A549 treated with ZK216348 at 1 μM for 4 hours (cell line): ENCODE measurements around the gene LEMD1. TPM values are rescaled to one million over a fixed set of nuclear protein-coding genes. Genes with fewer than 3 reads are reported as not detected.

Experiments used
- total RNA-seq: library from RNA; stranded (reverse); fragments of 200-300 nt; extraction: Qiagen RNA extraction; gene quantifications from 5 replicates; pipeline ENCODE4 v1.2.3, GENCODE V29; 2022; ENCODE audit warnings: low read depth

LEMD1 gene
- total RNA-seq, result not detected in 5 replicates

GRCh38 chr1:205421798-205422197, at the start of gene LEMD1:
Gene LEMD1, minus strand, starts transcription at chr1:205422056. Its CDS starts 1,520 bp downstream, at chr1:205420536.

GRCh38 chr1:205455581-205456382, 33.9 kb upstream of the LEMD1 start, which contains the start of gene BLACAT1:
Gene BLACAT1, minus strand, starts transcription at chr1:205456045.

DNA sequence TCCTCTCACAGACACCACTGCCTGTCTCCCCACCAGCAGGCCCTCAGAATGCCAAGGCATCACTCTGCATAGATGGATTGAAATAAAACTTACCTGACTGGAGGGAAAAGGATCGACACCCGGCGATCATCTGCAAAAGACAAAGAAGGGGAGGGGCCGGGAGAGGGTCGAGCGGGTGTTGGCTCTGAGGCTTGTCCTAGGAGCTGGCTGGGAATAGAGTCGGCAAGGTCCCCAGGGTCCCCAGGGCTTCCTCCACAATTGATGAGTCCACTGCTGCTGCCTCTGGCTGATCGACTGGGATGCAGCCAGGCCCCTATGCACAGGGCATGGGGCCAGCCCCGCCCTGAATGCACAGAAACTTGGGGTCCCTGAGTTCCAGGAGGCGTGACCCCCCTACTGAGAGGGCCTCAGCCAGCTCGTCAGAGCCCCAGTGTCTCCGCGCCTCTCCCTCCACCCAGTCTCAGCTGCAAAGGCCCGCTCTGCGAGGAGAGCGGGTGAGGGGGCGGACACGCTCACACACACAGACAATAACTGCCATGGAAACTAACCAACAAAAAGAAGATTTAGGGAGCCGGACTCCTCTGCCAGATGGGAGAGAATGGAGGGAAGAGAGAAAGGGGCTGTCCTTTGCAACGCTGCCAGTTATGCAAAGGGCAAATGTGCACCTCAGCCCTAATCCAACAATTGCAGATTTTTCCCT, 65.3 kb downstream of the LEMD1 start, which contains the start of gene KLHDC8A:
KLHDC8A (minus strand) TSS at position 483 of the 700 bp plus-strand sequence. CDS start 13,318 bp downstream, outside the sequence.

Other genes with a start within 250 kb of the LEMD1 start
- gene DSTYK, start 210.4 kb downstream of the LEMD1 start, total RNA-seq, result 6.4 to 10.1 TPM (median 8.3 TPM) in 5 replicates
- gene TMCC2, start 194.1 kb downstream of the LEMD1 start, total RNA-seq, result 1.7 to 2.4 TPM (median 2.2 TPM) in 5 replicates
- 22.6 to 34.1 TPM (median 31.0 TPM) in 5 replicates for gene NUAK2, start 100.3 kb downstream of the LEMD1 start, total RNA-seq
- gene KLHDC8A, start 65.1 kb downstream of the LEMD1 start, total RNA-seq, result 0.37 to 0.72 TPM (median 0.47 TPM) in 5 replicates
- gene BLACAT1, start 34.0 kb upstream of the LEMD1 start, total RNA-seq, result not detected in 5 replicates
- 1.0 to 1.4 TPM (median 1.2 TPM) in 5 replicates for gene CDK18, start 82.6 kb upstream of the LEMD1 start, total RNA-seq
- 4.1 to 8.0 TPM (median 6.8 TPM) in 5 replicates for gene ELK4, start 210.0 kb upstream of the LEMD1 start, total RNA-seq